Medulla oblongata (tissue), 1 donor: ENCODE results near the gene SKP2.
A peak's percentile ranks its signal among the peaks of the same experiment; 100 is the strongest.
"Not testable (repeated sequence)": the region's sequence is repeated elsewhere in the genome, so short reads cannot be mapped to it uniquely, and the experiment has no call there.

Experiments
- DNase-seq: peaks from one replicate; pipeline ENCODE4 v3.0.0-alpha.2; 2015; ENCODE audit errors: extremely low spot score

SKP2 gene

DNA sequence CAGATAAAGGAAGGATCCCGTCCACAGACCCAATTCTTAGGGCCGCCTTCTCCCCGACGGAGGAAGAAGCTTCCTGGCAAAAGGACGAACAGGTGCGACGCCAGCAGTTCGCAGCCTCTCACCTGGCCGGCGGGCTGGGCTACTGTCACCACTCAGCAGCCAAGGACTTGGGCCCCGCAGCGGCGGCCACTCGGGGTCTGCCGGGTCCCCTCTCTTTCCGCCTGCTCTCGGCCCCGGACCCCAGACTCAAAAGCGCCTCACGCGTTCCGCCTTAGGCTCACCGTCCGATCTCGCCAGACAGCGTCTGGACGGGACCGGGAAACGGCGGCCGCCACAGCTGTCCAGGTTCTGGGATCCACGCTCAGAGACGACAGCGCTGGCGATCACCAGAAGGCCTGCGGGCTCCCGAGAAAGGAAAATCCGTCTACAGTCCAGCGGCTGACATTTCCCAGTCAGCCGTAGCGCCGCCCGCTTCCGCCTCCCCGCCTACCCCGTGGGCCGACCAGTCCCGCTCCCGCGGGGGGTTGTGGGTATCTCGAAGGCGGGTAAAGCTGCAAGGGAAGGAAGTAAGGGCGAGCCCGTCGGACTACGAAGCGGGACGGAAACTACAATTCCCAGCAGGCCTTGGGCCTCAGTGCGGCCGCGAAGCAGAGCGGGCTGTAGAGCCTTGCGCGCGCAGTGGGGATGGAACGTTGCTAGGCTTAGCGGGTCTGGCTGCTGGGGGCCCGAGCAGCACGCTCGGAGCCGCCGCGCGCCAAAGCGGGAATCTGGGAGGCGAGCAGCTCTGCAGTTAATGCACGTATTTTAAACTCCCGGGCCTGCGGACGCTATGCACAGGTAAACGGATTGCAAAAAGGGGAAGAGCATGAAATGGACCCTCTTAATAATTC lies at the start of gene SKP2, which contains the start of gene LMBRD2:
Gene SKP2 (plus strand): TSS at position 678 of the 890 bp plus-strand sequence. CDS start 152 bp downstream, at position 830.
Gene LMBRD2 (minus strand): TSS at position 454 of the 890 bp plus-strand sequence. CDS start 8,538 bp downstream, outside the sequence.
- DNase-seq: peak; percentile 99

DNA sequence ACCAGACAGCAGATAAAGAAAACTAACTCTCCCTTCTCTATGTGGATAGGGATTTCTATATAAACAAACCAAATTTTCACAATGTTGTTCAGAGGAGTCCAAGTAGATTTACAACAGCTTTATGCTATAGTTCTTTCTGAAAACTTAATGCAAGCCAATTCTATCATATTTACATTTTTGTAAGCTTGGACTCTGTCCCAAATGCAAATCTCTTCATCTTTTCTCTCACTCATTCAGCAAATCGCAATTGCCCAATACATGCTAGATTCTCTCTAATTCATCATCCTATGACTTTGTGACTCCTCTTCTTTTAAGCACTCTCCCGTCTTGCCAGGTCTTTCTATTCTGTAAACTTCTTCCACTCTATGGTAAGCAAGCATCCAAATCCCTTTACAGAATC lies 46.1 kb upstream of the SKP2 start:
- no peak for DNase-seq

DNA sequence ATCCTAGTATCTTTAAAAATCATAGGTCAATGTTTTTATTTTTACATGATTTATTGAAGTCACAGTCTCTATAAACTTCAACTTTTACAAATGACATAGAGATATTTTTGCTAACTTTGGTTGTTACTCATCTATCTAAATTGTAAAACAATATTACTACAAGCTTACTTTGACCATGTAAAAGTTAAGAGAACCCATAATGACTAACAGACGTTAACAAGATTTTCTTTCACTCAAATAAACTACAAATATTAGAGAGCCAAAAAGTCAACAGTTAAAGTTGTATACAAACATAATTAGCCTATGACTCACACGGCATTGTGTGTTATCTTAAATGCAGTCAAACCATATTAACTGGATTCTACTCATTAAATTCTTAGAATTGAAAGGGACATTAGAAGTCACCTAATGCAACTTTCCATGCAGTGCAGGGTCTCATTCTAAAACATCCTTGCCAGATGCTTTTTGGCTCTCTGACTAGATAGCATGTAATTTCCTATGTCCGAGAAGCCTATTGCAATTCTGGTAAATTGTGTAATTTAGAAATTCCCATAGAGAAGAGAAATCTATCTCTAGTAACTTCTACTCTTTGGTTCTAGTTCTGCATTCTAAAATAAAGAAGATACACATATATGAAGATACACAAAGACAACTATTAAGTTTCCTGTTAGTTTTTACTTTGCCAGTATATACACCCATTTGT lies 43.0 kb upstream of the SKP2 start:
- no peak for DNase-seq

DNA sequence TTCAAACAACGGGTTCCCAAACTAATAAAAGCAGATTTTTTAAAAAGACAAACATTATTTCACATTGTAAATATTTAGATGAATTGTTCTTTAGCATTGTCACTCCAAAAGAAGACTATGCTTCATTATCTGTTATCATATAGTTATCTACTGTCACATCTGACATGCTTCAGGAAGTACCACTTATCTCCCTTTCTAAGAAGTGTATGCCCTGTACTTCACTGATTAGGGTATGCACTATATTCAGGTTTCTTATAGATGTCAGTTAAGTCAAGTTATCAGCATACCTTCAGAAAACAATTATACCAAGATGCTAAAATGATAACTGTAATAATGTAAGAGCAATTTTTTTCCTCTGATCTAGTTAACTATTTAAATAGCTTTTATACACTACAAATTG lies 40.7 kb upstream of the SKP2 start:
- DNase-seq: no peak

DNA sequence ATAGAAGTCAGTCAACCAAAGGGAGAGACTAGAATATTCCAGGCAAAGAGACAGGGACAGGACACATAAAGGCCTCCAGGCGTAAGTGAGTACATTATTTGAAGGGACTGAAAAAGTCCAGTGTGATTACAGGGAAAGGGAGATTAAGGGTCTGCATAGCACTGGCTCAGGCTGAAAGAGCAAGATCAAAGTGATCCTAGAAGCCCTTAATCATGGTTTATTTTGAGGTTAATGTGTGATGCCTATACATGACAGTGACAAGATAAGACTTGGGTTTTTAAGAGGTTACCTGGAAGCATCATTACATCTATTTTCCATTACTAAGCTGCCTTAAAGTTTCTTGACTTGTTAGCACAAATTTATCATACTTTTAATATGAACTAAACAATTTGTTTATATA lies 26.0 kb upstream of the SKP2 start:
- no peak for DNase-seq

DNA sequence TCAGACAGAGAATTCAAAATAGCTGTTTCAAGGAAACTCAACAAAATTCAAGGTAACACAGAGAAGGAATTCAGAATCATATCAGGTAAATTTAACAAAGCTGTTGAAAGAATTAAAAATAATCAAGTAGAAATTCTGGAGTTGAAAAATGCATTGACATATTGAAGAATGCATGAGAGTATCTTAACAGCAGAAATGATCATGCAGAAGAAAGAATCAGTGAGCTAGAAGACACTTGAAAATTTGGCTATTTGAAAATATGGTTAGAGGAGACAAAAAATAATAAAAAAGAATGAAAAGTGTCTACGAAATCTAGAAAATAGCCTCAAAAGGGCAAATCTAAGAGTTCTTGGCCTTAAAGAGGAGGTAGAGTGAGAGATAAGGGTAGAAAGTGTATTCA lies 23.1 kb upstream of the SKP2 start:
- no peak for DNase-seq

DNA sequence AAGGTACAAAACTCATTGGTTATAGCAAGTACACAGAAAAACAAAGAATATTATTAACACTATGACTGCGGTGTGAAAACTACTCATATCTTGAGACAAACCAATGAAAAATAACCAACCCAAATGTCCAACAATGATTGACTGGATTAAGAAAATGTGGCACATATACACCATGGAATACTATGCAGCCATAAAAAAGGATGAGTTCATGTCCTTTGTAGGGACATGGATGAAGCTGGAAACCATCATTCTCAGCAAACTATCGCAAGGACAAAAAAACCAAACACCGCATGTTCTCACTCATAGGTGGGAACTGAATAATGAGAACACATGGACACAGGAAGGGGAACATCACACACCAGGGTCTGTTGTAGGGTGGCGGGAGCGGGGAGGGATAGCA lies 22.2 kb upstream of the SKP2 start:
- not testable (repeated sequence) for DNase-seq

DNA sequence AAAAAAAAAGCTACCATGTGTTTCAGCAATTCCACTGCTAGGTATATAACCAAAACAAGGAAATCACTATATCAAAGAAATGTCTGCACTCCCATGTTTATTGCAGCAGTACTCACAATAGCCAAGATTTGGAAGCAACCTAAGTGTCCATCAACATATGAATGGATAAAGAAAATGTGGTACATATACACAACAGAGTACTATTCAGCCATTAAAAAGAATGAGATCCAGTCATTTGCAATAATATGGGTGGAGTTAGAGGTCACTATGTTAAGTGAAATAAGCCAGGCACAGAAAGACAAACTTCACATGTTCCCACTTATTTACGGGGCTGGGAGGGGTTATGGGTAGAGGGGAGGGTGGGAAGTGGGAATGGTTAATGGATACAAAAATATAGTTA lies 18.9 kb upstream of the SKP2 start:
- not testable (repeated sequence) for DNase-seq

DNA sequence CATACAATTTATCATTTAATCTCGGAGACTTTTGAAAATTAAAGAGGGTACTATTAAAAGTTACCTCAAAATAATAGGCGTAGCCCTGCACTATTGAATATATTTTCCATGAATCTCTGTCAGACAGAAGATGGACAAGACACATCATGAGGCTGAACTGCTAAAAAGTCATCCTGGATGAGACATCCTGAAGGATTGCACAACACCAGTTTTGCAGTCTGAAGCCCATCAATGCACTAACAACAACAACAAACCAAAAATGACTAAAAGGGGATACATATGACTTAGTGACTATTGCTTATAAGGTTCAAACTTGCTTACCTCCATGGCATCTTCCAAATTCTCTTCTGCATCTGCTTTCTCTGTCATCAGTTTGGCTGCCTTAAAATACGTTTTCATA lies 15.9 kb upstream of the SKP2 start:
- DNase-seq: no peak

DNA sequence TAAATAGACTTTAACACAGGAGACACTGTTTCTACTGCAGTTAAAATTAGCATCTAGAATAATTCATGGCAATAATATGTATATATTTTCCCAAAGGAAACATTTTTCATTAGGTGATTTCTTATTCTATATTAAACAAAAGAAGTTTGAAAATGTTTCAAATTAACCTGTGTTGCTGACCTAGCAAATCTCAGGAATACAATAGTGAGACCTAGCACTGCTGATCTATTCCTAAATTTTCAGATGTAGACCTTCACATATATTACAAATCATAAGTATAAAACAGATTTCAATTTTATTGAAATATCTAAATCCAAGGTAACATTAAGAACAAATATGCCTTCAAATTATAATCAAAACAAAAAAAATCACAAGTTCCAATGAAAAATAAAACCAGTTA lies 15.3 kb upstream of the SKP2 start:
- no peak for DNase-seq

DNA sequence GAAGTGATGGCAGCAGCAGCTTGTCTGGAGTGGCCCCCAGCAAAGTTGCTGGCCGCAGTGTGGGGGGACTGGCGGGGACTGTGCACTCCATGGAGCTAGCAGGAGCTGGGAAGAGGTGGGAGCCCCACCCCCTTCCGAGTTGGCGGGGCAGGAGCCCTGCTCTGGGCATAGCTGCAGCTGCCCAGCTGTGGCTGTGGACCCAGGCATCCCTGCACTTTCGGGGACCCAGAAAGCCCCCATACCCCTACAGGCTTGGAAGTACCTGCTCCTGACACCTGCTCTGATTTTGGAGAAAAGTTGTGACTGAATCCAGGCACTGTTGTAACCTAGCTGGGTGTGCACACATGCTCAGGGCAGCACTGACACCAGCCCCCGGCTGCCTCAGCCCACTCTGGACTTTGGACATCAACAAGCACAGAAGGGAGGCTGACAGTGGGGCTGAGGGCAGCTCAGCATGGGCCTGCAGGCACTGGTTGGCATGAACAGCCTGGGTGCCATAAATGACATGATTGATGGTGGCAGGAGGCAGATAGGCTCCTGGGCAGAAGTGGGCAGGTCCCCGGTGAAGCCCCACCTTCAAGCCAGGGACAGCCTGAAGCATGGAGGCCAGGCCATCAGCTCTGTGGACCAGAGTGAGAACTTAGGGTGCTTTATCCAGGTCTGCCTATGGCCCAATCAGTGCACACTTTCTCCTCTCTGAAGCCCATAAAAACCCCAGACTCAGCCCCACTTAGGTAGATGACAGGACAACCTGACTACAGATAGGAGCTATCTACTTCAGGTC lies 12.8 kb upstream of the SKP2 start:
- DNase-seq: no peak

DNA sequence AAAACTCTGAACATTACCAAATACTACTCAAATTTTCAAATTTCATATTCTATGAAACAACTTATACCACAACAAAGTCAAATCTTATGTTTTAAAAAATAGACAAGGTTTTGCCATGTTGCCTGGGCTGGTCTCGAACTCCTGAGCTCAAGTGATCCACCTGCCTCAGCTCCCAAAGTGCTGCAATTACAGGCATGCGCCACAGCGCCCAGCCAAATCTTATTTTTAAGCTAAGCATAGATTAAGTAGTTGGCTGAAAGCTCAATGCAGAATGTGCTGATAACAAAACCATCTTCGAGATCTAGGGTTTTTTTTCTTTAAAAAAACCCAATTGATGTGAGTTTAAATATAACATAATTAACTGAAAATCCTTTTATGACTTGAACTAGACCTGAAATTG lies 6.6 kb upstream of the SKP2 start:
- no peak for DNase-seq

DNA sequence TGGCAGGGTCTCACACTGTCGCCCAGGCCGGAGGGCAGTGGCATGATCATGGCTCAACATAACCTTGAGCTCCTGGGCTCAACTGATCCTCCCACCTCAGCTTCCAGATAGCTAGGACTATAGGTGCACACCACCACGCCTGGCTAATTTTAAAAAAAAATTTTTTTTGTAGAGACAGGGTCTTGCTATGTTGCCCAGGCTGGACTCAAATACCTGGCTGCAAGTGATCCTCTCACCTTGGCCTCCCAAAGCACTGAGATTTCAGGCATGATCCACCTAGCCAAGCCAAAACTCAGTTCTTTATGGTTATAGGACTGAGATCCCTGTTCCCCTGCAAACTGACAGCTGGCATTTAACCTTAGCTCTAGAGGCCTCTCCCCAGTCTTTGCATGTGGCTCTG lies 5.5 kb upstream of the SKP2 start:
- DNase-seq: no peak

DNA sequence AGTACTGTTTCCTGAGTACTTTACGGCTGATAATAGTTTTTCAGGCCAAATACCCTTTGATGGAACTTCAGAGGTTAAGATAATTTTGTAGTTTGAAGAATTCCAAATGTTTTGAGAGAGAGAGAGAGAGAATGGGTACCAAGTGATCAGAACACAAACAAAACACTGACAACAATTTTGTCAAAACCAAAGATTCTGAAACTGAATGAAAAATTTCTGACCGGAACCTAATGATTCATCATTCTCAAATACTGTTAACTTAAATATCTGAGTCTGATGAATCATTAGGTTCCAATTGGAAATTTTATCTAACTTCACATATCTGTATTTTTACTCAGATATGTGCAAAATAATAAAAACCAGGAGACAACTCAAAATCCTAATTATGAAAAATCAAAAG lies 4.2 kb upstream of the SKP2 start:
- no peak for DNase-seq

DNA sequence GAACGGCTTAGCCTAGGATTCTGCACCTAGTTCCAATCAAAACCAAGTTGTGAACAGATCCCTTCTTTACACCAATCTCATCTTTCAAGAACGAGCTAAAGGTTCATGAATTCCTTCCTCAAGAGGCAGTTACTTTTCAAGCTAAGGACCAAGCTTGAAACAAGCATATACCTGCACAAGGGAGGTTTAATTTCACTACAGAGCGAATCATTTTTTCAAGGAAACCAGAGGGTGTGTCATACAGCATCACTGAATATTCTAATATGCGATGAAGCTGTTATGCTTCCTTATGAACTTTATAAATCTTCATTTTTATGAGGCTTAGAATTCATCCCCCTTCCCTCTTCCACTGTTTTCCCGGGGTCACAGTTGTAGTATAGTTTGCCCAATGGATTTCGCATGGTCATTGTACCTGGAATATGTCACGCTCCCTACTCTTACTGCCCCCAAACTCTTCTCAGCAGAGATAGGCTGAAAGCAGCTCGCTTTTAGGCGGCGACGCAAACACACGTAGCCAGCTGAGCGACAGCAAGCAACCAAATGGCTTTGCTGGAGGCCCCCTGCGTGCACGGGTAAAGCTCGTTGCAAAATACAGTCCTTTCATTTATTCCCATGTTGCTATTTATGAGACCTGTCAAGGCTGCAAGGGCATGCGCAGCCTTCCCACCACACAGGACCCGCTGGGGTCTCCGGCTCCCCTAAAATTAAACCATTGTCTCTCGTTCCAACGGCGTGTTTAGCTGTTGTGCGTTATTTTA lies 1.1 kb upstream of the SKP2 start:
- DNase-seq: peak; percentile 18

DNA sequence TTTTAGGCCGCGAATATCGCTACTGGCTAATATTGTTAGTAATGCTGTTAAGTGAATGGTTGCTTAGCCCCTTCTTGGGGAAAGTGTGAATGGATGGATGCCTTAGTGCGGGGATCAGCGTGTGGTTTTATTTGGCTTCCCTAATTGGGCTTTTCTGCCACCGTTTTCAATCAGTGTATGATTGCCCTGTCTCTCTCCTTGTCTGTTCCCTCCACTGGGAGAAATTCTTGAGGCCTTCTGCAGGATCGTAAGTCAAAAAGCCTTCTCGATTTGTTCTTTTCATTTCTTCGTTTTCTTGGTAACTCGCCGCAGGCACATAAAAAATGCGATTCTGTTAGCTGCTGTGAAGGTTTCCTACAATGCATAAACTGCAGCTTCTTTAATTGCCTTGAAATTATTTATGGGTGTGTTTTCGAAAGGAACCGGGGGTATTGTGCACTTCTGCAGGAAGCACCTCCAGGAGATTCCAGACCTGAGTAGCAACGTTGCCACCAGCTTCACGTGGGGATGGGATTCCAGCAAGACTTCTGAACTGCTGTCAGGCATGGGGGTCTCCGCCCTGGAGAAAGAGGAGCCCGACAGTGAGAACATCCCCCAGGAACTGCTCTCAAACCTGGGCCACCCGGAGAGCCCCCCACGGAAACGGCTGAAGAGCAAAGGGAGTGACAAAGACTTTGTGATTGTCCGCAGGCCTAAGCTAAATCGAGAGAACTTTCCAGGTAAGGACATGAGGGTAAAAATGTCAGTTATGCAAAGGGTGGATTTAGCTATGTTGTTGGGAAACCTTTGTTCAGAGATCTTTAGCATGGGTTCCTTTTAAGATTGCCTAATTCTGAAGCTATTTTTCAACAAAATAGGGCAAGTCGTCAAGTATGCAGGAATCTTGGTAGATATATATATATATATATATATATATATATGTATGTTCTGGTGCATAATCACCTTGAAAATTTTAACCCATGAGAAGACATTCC lies 700 bp downstream of the SKP2 start:
- no peak for DNase-seq

DNA sequence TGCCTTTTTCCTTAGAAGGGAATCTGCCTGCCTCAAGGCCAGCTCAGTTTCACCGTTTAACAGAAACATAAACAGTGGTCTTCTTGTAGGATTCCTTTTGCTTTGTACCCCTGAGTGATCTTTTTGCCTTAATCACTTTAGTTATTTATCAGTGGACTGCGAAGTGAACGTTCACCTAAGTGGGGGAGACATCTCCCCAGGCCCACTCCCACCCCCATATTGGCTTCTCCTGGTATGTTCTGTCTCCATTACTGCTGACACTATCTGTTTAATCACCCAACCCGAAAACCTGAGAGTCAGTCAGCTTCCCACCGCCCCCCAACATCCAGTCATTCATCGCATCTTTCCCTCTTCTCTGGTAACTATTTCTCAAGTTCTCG lies 1.4 kb downstream of the SKP2 start:
- no peak for DNase-seq

DNA sequence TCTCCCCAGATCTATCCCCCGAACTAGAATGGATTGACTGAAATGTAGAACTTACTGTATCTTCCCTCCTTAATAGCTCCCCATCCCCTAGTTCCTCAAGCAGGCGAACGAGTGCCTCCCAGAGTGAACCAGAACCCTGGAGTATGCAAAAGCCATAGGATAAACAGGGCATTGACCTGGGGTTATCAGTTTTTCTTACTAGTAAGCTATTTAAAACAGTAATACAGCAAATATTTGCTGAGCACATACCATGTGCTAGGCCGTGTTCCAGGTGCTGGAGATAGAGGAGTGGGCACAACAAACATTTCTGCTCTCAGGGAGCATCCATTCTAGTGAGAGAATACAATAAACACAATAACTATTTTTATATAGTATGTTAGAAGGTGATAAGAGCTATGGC lies 1.8 kb downstream of the SKP2 start:
- no peak for DNase-seq

DNA sequence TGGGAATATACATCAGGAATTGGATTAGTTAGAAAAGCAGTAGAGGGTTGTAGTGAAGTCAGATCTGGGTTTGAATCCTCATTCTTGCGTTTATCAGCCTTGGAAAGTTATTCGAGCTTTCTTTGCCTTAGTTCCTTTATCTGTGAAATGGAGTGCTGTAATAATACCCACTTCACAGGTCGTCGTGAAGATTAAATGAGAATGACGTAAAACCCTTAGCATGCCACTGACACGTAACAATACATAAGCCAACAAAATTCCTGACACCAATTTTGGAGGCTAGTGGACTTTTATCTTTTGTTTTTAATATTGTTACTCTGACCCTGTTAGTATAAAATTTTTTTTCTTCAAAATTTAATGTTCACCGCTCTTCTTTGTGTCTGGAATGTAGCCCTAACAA lies 3.4 kb downstream of the SKP2 start:
- DNase-seq: no peak

DNA sequence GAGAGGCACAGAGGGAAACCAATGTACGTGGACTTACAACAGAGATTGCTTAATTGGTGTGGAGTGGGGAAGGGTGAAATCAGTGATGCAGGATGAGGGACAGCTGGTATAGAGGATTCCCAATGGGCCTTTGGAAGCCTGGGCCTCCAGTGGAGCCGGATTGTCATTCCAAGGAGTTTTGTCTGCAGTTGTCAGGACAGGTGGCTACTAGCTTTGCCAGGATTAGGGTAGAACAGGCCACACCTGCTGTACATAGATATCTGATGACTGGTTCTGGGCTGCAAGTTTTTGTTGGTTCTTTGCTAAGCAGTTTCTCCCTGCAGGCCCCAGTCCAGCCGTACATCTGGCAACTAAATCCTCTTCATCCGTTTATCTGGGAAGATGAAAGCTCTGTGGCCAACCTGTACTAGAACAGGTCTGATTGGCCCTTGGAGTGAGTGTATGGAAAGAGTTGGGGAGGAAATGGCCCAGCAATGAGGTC lies 4.2 kb downstream of the SKP2 start:
- no peak for DNase-seq
